OCI-LY7 (cell line): Measurements from ENCODE around the gene PURB. TPM values are rescaled to one million over a fixed set of nuclear protein-coding genes. Genes with fewer than 3 reads are reported as not detected.
"Not testable (repeated sequence)": the region's sequence is repeated elsewhere in the genome, so short reads cannot be mapped to it uniquely, and the experiment has no call there.

Experiments used
- BruUV-seq: library from RNA; stranded (reverse); fragments of 400-500 nt; replicated peaks from 2 replicates; lab custom pipeline; 2021; lab: Mats Ljungman, UMichigan
- CTCF ChIA-PET: fragments of 300-600 bp; sonication (Branson Sonifier 250); formaldehyde crosslinking; loops from one replicate; lab custom pipeline; 2022; ENCODE audit warnings: antibody characterized with exemption; ENCODE audit not compliant: unreplicated experiment; lab: Charles Lee
- POLR2A ChIA-PET: fragments of 300-600 bp; sonication (Branson Sonifier 250); formaldehyde crosslinking; loops from one replicate; lab custom pipeline; 2022; ENCODE audit warnings: antibody characterized with exemption; lab: Charles Lee
- DNase-seq: peaks from one replicate; pipeline ENCODE4 v3.0.0-alpha.2; 2015; ENCODE audit warnings: low spot score
- H2AFZ ChIP-seq: fragments of 200-600 bp; sonication (generic), shearing (Covaris generic); 2 replicates; pipeline ENCODE4 v1.6.1; 2014; ENCODE audit warnings: mild to moderate bottlenecking, antibody characterized with exemption, low read length, moderate library complexity
- H3K27ac ChIP-seq: fragments of 200-600 bp; sonication (generic); 2 replicates; pipeline ENCODE4 v1.5.1; 2014; ENCODE audit warnings: mixed run types, low read depth, mild to moderate bottlenecking, moderate library complexity, low read length, inconsistent platforms; ENCODE audit not compliant: poor library complexity, severe bottlenecking
- H3K36me3 ChIP-seq: fragments of 200-600 bp; sonication (generic); 2 replicates; pipeline ENCODE4 v1.6.1; 2014; ENCODE audit warnings: mild to moderate bottlenecking, antibody characterized with exemption, low read length, moderate library complexity, mixed read lengths; ENCODE audit not compliant: insufficient read depth
- H3K4me1 ChIP-seq: fragments of 200-600 bp; sonication (generic); 2 replicates; pipeline ENCODE4 v1.5.1; 2014; ENCODE audit warnings: mild to moderate bottlenecking, low read length; ENCODE audit not compliant: insufficient read depth, poor library complexity, severe bottlenecking
- H3K4me2 ChIP-seq: fragments of 200-600 bp; sonication (generic); 2 replicates; pipeline ENCODE4 v1.6.1; 2014; ENCODE audit warnings: mild to moderate bottlenecking, low read length
- H3K4me3 ChIP-seq: fragments of 200-600 bp; sonication (generic); 2 replicates; pipeline ENCODE4 v1.5.1; 2014; ENCODE audit warnings: mild to moderate bottlenecking, low read depth, low read length; ENCODE audit not compliant: poor library complexity, severe bottlenecking
- H3K79me2 ChIP-seq: fragments of 200-600 bp; sonication (generic); 2 replicates; pipeline ENCODE4 v1.6.1; 2016; ENCODE audit warnings: low read depth, mild to moderate bottlenecking, low read length, moderate library complexity, mixed read lengths; ENCODE audit not compliant: insufficient read depth
- H3K9me2 ChIP-seq: fragments of 200-600 bp; sonication (generic); 2 replicates; pipeline ENCODE4 v1.6.1; 2016; ENCODE audit warnings: mild to moderate bottlenecking, low read length, mixed read lengths; ENCODE audit not compliant: insufficient read depth
- H3K9me3 ChIP-seq: fragments of 200-600 bp; sonication (generic); 2 replicates; pipeline ENCODE4 v1.6.1; 2014; ENCODE audit warnings: mild to moderate bottlenecking, mixed run types, low read length, mixed read lengths
- H4K20me1 ChIP-seq: fragments of 200-600 bp; sonication (generic); 2 replicates; pipeline ENCODE4 v1.6.1; 2014; ENCODE audit warnings: mild to moderate bottlenecking, antibody characterized with exemption, low read length, moderate library complexity, mixed read lengths; ENCODE audit not compliant: insufficient read depth
- CTCF ChIP-seq: fragments of 200-600 bp; sonication (generic); conservative IDR thresholded peaks from 2 replicates; pipeline ENCODE4 v1.5.1; 2014; ENCODE audit warnings: mild to moderate bottlenecking, antibody characterized with exemption, low read length, moderate library complexity, mixed read lengths
- EZH2phosphoT487 ChIP-seq: fragments of 200-600 bp; sonication (generic); IDR thresholded peaks from 2 replicates; pipeline ENCODE4 v1.6.1; 2018; ENCODE audit warnings: low read depth, borderline replicate concordance, mild to moderate bottlenecking, mixed run types, antibody characterized with exemption, low read length, moderate library complexity, mixed read lengths
- intact Hi-C: fragments of 100-400 bp; cut with micrococcal nuclease; formaldehyde crosslinking; loops from one replicate; pipeline ENCODE4 v1.10.0; 2022; ENCODE audit not compliant: unreplicated experiment
- total RNA-seq, 2 experiments: library from RNA; depleted of rRNA in 1 of 2; stranded (reverse); fragments of >200 nt in 1 of 2; shearing (Covaris generic) in 1 of 2; gene quantifications; 2 replicates each; pipeline ENCODE4 v1.2.3, GENCODE V29; 2014 to 2022

The PURB gene
- total RNA-seq, 2 experiments from 2014 or later, result 15.2 to 22.7 TPM

- H3K79me2 ChIP-seq, BruUV-seq, DNase-seq, H3K9me3 ChIP-seq, intact Hi-C loops, H3K4me3 ChIP-seq, H3K4me1 ChIP-seq, H3K36me3 ChIP-seq, H4K20me1 ChIP-seq, CTCF ChIA-PET, H2AFZ ChIP-seq, POLR2A ChIA-PET, H3K9me2 ChIP-seq, H3K27ac ChIP-seq, H3K4me2 ChIP-seq: not testable (repeated sequence)
These were observed 14.6 kb downstream of the PURB start for GRCh38 chr7:44870780-44871179.

- H3K27ac ChIP-seq, BruUV-seq, DNase-seq, POLR2A ChIA-PET, intact Hi-C loops, H3K4me2 ChIP-seq, H4K20me1 ChIP-seq, H3K4me3 ChIP-seq, H3K9me3 ChIP-seq, H3K79me2 ChIP-seq, H3K9me2 ChIP-seq, H3K36me3 ChIP-seq, H3K4me1 ChIP-seq, CTCF ChIA-PET, H2AFZ ChIP-seq: not testable (repeated sequence)
These were observed 15.0 kb downstream of the PURB start for GRCh38 chr7:44870336-44870735.

GRCh38 chr7:44867073-44867995, 18.0 kb downstream of the PURB start:
- no TSS peak for BruUV-seq
- Histone ChIP-seq H3K4me3 (no peak overlapping the region), H4K20me1 (no peaks in the 10 kb centered on the region), H3K27ac (no peak overlapping the region), H3K79me2 (no peaks in the 10 kb centered on the region), H3K9me3 (no peaks in the 10 kb centered on the region), H3K36me3 (no peaks in the 10 kb centered on the region), H3K9me2 (no peaks in the 10 kb centered on the region), H3K4me1 (no peaks in the 10 kb centered on the region), H3K4me2 (no peak overlapping the region), H2AFZ (no peak overlapping the region)
- TF ChIP-seq EZH2phosphoT487, result no peak
- no peak for TF ChIP-seq CTCF
- POLR2A ChIA-PET, result interaction anchor here (1.2 kb wide), 1 partner anchor 69 kb away, joined by 3 read pairs; no protein-coding TSS in a partner anchor
- CTCF ChIA-PET, result no interaction called here
- DNase-seq, result no peak
- intact Hi-C loops, result no loop called here

- H3K4me1 ChIP-seq, H3K36me3 ChIP-seq, H2AFZ ChIP-seq, H3K27ac ChIP-seq, H3K79me2 ChIP-seq, H3K4me2 ChIP-seq, DNase-seq, H3K4me3 ChIP-seq, H3K9me3 ChIP-seq, BruUV-seq, H4K20me1 ChIP-seq, H3K9me2 ChIP-seq: not testable (repeated sequence)
- CTCF ChIA-PET, result interaction anchor here (0.6 kb wide), 1 partner anchor 255 kb away, joined by 4 read pairs; no protein-coding TSS in a partner anchor
- intact Hi-C loops, result loop anchor here (2.0 kb wide), 1 partner anchor 21 kb away; no protein-coding TSS in a partner anchor
- POLR2A ChIA-PET, result interaction anchor here (0.7 to 2.6 kb wide), 3 partner anchors 10 to 20 kb away, joined by 3 to 8 read pairs (median 3); no protein-coding TSS in a partner anchor
These were observed 23.4 kb downstream of the PURB start for GRCh38 chr7:44861949-44862348.
